Neural progenitor cell (in vitro differentiated cells): ENCODE data around the gene TNFSF4.

ENCODE experiments used
- EZH2 ChIP-seq: fragments of 200-600 bp; sonication (generic); IDR thresholded peaks from 2 replicates; pipeline ENCODE4 v1.6.1; 2017; ENCODE audit warnings: antibody characterized with exemption, mild to moderate bottlenecking, moderate library complexity
- EZH2phosphoT487 ChIP-seq: fragments of 200-600 bp; sonication (generic); IDR thresholded peaks from 2 replicates; pipeline ENCODE4 v1.6.1; 2017; ENCODE audit warnings: antibody characterized with exemption
- TF ChIP-seq, protein P1 (sequence below): fragments of 200-600 bp; sonication (generic); IDR thresholded peaks from 2 replicates; pipeline ENCODE4 v1.5.1; 2017; ENCODE audit warnings: antibody characterized with exemption, mild to moderate bottlenecking

DNA sequence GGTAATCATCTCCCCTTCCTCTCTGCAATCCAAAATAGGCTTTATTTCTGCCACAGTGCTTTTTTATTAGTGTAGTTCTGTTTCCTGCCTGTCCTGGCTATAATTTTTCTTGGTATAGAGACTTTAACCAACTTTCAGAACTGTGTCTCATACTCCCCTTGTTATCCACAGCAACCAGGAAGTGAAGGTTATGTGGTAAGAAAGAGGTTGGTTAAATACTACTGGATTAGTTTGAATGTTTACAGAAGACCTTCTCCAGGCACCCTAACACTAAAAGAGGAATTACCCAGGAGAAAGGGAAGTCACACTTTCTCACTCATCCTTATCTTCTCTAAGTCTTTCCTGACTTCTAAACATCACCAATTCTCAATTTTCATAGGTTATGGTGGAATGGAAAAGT, 17.8 kb upstream of the TNFSF4 start:
- TF ChIP-seq, protein P1, sequence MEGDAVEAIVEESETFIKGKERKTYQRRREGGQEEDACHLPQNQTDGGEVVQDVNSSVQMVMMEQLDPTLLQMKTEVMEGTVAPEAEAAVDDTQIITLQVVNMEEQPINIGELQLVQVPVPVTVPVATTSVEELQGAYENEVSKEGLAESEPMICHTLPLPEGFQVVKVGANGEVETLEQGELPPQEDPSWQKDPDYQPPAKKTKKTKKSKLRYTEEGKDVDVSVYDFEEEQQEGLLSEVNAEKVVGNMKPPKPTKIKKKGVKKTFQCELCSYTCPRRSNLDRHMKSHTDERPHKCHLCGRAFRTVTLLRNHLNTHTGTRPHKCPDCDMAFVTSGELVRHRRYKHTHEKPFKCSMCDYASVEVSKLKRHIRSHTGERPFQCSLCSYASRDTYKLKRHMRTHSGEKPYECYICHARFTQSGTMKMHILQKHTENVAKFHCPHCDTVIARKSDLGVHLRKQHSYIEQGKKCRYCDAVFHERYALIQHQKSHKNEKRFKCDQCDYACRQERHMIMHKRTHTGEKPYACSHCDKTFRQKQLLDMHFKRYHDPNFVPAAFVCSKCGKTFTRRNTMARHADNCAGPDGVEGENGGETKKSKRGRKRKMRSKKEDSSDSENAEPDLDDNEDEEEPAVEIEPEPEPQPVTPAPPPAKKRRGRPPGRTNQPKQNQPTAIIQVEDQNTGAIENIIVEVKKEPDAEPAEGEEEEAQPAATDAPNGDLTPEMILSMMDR: no peak
- TF ChIP-seq EZH2 (no peak), EZH2phosphoT487 (no peak)
